Ovary (tissue), 9 donors: Measurements from ENCODE around the gene OXCT2. TPM values are rescaled to one million over a fixed set of nuclear protein-coding genes. Genes with fewer than 3 reads are reported as not detected.
A peak's percentile ranks its signal among the peaks of the same experiment; 100 is the strongest.
"Not testable (repeated sequence)": the region's sequence is repeated elsewhere in the genome, so short reads cannot be mapped to it uniquely, and the experiment has no call there.

ENCODE experiments used
- DNase-seq, 5 donors: peaks; one replicate each; pipeline ENCODE4 v3.0.0-alpha.2; 2019 to 2020
- H3K27ac ChIP-seq, 2 donors: fragments of 200-600 bp; one replicate each; pipeline versions ENCODE4 v1.5.1 to v1.8.0; 2019 to 2022
- H3K27me3 ChIP-seq: fragments of 200-600 bp; one replicate; pipeline ENCODE4 v1.8.0; 2022
- H3K36me3 ChIP-seq: fragments of 200-600 bp; sonication (generic); one replicate; pipeline ENCODE4 v1.5.1; 2019
- H3K4me1 ChIP-seq: one replicate; pipeline ENCODE4 v1.8.1; 2013; ENCODE audit warnings: mild to moderate bottlenecking, moderate library complexity; ENCODE audit not compliant: insufficient read depth
- H3K4me3 ChIP-seq: fragments of 200-600 bp; sonication (generic); one replicate; pipeline ENCODE4 v1.5.1; 2017
- H3K9me3 ChIP-seq, 2 donors: fragments of 200-600 bp in 1 of 2; sonication (generic) in 1 of 2; one replicate each; pipeline versions ENCODE4 v1.5.1 to v1.8.1; 2013 to 2019; ENCODE audit warnings: mild to moderate bottlenecking in 1 of 2, moderate library complexity in 1 of 2
- CTCF ChIP-seq, 3 donors: fragments of 450-650 bp in 2 of 3; fragments of 200-600 bp in 1 of 3; IDR thresholded peaks; one replicate each; pipeline versions ENCODE4 v1.5.1 to v1.8.0; 2016 to 2022; ENCODE audit warnings: antibody characterized with exemption in 3 of 3, mild to moderate bottlenecking in 1 of 3
- EP300 ChIP-seq: sonication (generic); formaldehyde crosslinking; IDR thresholded peaks from one replicate; pipeline ENCODE4 v1.6.1; 2017; ENCODE audit warnings: antibody characterized with exemption
- POLR2A ChIP-seq: fragments of 450-650 bp; IDR thresholded peaks from one replicate; pipeline ENCODE4 v1.6.1; 2017; ENCODE audit warnings: antibody characterized with exemption, mild to moderate bottlenecking, moderate library complexity
- WGBS, 3 donors: extraction: QIAGEN DNeasy Blood & Tissue Kit in 1 of 3; methylation state at CpG; one replicate each; pipeline versions ENCODE4 v1.1.5 to v1.1.7; 2013 to 2017; 5-methylcytosine and 5-hydroxymethylcytosine counted together
- intact Hi-C, 4 donors: fragments of 100-400 bp; cut with DNase I; formaldehyde crosslinking; loops; one replicate each; pipeline versions ENCODE4 v1.11.0 to v1.15.1; 2022 to 2023
- polyA plus RNA-seq, 2 donors: library from polyadenylated mRNA; stranded (reverse); fragments of 200-250 nt in 1 of 2; fragments of 350-450 nt in 1 of 2; fragmentation: Illumina TruSeq in 1 of 2; extraction: RNeasy Lipid Tissue Mini Kit (QIAGEN cat#74804) in 1 of 2; gene quantifications; one replicate each; pipeline ENCODE4 v1.2.3, GENCODE V29; 2013 to 2014
- total RNA-seq, 7 donors: library from RNA; depleted of rRNA in 2 of 7; stranded (reverse); fragments of >200 nt in 2 of 7; fragmentation: NEBNext Ultra II Directional in 3 of 7; extraction: Animal tissue kit (Norgen Biotek cat#: 25700) in 3 of 7; gene quantifications; one replicate each; pipeline versions ENCODE4 v1.1.0 to v1.2.4, GENCODE V29; 2016 to 2023
- donor health status: DM: no; HTN: no; CAD: no; lungs with moderate emphysema.
- donor health status: DM: no; HTN: no; CAD: no.
- donor health status: Bipolar disorder and iron deficiency.
- donor health status: DM: yes; HTN: yes; CAD: no.
- donor health status: DM: no; HTN: no; CAD: no.
- donor health status: DM: yes; HTN: yes; CAD: no.

The OXCT2 gene
- total and polyA plus RNA-seq, 9 donors = 0.20 to 7.2 (median 2.4) TPM

DNA sequence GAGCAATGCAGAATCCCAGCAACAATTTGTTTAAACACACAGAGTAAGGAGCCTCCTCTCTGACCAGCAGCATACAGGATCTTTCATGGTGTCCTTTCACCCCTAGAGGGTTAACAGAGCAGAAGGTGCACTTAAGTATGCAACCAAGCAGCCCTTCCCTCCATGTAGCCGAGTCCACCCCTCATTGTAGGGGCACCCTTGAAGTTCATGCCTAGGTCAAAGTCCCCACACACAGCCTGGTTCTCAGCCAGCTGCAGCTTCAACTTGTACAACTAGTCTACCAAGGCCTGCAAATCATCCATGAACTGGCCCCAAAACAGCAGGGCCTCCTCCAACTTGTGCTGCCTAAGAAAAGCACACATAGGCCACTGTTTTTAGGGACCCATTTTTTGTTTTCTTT lies 24.5 kb upstream of the OXCT2 start:
- no peaks in the 10 kb centered on the region for H3K27me3 ChIP-seq
- no peaks in the 10 kb centered on the region for H3K9me3 ChIP-seq
- WGBS, 3 donors = 22 to 45% (median 36%) methylated on average over 1 of the region's 1 CpG
- no peak overlapping the region for H3K27ac ChIP-seq
- no peak overlapping the region for H3K4me3 ChIP-seq
- intact Hi-C loops = no loop called here
- DNase-seq = no peak
- H3K36me3 ChIP-seq = no peaks in the 10 kb centered on the region
- TF ChIP-seq EP300 = no peak
- H3K4me1 ChIP-seq = no peaks in the 10 kb centered on the region

DNA sequence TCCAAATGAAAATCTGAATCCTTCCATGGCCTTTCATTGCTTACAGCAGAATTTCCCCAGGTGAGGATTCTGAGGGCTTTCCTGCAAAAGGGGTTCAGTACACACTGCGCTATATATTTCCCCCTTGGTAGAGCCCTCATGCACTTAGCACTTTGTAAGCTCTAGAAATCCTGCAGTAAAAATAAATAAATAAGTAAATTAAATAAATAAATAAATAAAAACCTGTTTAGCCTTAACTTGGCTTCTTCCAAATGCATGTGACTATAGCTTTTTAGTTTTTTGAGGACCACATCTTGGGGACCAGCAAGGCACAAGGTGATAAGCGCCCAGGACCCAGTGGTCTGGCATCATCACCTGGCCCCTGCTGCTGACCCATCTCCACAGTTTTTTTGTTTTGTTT lies 20.7 kb upstream of the OXCT2 start:
- H3K36me3 ChIP-seq = no peaks in the 10 kb centered on the region
- intact Hi-C loops = no loop called here
- H3K27me3 ChIP-seq = no peaks in the 10 kb centered on the region
- no peak for DNase-seq
- no peak overlapping the region for H3K27ac ChIP-seq
- H3K4me3 ChIP-seq = no peak overlapping the region
- H3K4me1 ChIP-seq = no peaks in the 10 kb centered on the region
- 92 to 97% (median 95%) methylated on average over 2 of the region's 2 CpGs for WGBS, 3 donors
- TF ChIP-seq CTCF (IDR thresholded peaks at IDR 0.05) = no peak
- TF ChIP-seq POLR2A = no peak
- TF ChIP-seq EP300 = no peak
- no peaks in the 10 kb centered on the region for H3K9me3 ChIP-seq

DNA sequence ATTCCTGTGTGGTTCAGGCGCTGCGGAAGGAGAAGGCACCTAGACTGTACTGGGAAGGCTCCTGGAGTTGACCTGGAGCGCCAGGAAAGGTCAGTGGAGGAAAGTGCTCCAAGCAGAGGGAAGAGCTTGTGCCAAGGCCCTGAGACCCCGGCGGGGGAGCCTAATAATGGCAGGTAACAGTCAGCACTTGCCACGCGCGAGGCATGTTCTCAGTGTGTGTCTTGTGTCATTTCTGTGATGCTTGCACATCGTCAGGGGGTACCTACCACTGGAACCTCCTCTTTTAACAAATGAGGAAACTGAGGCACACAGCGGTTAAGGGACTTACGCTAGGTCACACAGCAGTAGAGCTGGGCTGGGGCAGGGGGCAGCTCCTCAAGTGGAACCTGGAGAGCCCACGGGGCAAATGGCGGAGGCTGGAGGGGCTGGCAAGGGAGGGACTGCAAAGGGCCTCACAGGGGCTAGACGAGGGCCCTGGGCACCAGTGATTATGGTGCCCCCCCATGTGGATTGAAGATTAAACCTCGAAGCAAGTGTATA lies 18.5 kb upstream of the OXCT2 start:
- no peaks in the 10 kb centered on the region for H3K27me3 ChIP-seq
- TF ChIP-seq POLR2A (no peak), EP300 (no peak), CTCF (IDR thresholded peaks at IDR 0.05) (no peak)
- H3K9me3 ChIP-seq = no peaks in the 10 kb centered on the region
- DNase-seq = no peak
- 49 to 55% (median 50%) methylated on average over 15 of the region's 15 CpGs for WGBS, 3 donors
- intact Hi-C loops = no loop called here
- no peaks in the 10 kb centered on the region for H3K36me3 ChIP-seq
- H3K4me1 ChIP-seq = no peaks in the 10 kb centered on the region
- H3K4me3 ChIP-seq = peak overlapping the region; percentile 24
- no peak overlapping the region for H3K27ac ChIP-seq

DNA sequence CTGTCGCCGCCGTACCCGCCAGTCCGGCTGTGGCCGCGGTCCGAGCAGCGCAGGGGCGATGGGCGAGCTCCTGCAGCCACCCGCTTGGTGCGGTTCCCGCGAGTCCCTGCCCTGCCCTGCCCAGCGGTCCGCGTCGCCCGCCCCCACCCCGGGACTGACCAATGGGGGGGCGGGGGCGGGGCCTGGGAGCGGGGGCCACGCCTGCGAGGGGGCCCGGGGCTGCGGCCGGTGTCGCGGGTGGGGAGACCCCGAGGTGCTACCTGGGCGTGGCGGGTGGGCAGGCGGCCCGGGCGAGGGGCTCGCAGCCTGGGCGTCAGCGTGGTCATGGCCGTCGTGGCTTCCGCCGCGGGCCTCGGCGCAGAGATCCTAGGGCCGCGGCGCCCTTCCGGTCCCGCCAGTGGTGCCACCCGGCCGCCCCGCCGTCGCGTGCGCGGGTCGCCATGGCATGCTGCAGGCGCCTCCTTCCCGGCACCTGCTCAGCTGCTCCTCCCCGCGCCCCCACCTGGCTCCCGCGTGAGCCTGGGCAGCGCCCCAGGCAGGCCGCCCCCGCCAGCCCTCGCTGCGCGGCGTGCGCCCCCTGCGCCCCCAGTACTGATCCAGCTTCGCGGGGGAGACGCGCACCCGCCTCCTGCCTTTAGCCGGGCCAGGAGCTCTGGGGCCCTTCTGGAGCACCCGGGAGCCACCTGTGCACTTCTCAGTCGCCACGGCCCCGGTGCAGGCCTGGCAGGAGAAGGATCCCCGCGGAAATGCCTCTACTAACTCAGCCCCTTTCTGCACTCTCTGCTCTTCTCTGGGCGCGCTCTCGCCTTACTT lies 17.8 kb upstream of the OXCT2 start, which contains the start of gene BMP8B:
Gene BMP8B (minus strand): TSS at position 108 of the 813 bp plus-strand sequence. CDS start 380 bp downstream, outside the sequence.
- no peak for DNase-seq
- TF ChIP-seq POLR2A (no peak), CTCF (IDR thresholded peaks at IDR 0.05) (no peak), EP300 (no peak)
- Histone ChIP-seq H3K4me1 (no peaks in the 10 kb centered on the region), H3K27me3 (no peaks in the 10 kb centered on the region), H3K36me3 (no peaks in the 10 kb centered on the region), H3K9me3 (no peaks in the 10 kb centered on the region), H3K4me3 (peak within 1 kb of the TSS; percentile 24), H3K27ac (no peak within 1 kb of the TSS)
- intact Hi-C loops = no loop called here
- WGBS, 3 donors = 1 to 4% (median 1%) methylated on average over 20 to 91 of the region's 91 CpGs

- Histone ChIP-seq H3K4me1 (no peaks in the 10 kb centered on the region), H3K36me3 (no peaks in the 10 kb centered on the region), H3K9me3 (no peaks in the 10 kb centered on the region), H3K27me3 (no peaks in the 10 kb centered on the region), H3K27ac (no peak overlapping the region), H3K4me3 (peak overlapping the region; percentile 24)
- intact Hi-C loops = no loop called here
- TF ChIP-seq POLR2A (no peak), CTCF (IDR thresholded peaks at IDR 0.05) (no peak), EP300 (no peak)
- 1% methylated on average over 18 to 51 of the region's 51 CpGs; no CpG with 5 or more reads in 1 of the 3 donors for WGBS, 3 donors
- no peak for DNase-seq
Measured at GRCh38 chr1:39788426-39788757, 17.2 kb upstream of the OXCT2 start.

DNA sequence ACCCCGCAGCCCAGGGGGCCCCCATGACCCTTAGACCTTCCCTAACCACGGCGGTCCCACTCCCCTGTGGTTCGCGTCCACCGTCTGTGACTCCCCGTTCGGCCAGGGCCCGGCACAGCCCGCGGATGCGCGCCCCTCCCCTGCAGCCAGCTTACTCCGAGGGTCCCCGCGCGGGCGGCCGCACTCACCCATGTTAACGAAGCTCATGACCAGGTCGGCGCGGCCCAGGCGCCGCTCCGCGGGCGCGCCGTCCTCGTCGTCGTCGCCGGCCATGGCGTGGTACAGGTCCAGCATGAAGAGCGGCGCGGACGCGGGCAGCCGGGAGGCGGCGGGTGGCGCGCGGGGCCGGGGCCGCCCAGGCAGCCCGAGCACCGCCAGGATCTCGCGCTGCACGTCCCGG lies 16.8 kb upstream of the OXCT2 start:
- H3K4me3 ChIP-seq, intact Hi-C loops, H3K9me3 ChIP-seq, DNase-seq, H3K4me1 ChIP-seq, H3K27me3 ChIP-seq, H3K27ac ChIP-seq, H3K36me3 ChIP-seq: not testable (repeated sequence)
- 3 to 8% (median 7%) methylated on average over 19 to 55 of the region's 55 CpGs for WGBS, 3 donors
